GM19463 (cell line): ENCODE results near the gene CNTN6.
A peak's percentile ranks its signal among the peaks of the same experiment; 100 is the strongest.
"Not testable (repeated sequence)": the region's sequence is repeated elsewhere in the genome, so short reads cannot be mapped to it uniquely, and the experiment has no call there.

Experiments used
- ATAC-seq: cut with Tn5 transposase; IDR thresholded peaks from one replicate; pipeline ENCODE4 v1.9.1; 2021; ENCODE audit warnings: mild to moderate bottlenecking, moderate library complexity; ENCODE audit not compliant: unreplicated experiment

Gene CNTN6

DNA sequence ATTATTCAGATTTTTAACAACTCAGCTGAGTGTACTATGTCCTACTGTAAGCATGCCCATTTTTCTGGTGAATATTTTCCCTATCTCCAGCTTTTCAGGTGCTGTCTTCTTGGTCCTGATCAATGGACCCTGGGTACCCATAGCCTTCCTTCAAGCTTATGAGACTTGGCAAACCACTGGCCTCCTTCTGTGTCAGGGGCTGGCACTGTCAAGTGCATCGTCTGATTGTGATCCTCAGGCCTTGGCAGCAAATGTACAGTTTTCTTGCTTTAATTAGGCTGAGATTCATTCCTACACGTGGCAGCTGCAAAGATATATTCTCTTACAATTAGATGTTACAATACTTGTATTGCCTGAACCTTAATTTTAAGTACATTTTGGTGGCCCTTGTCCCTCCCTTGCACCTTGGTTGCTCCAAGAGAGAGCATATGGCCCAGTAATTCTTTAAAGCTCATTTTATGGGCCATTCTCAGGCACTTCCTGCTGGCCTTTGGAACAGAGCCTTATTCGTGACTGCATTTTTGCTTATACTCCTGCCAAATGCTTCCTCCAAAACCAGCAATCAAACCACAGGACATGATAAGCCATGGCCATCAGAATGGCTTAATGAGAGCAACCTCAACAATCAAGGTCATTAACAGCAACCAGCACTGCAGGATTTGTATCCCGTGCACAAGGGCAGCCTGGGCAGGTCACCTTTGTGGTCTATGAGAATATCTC is 179.9 kb downstream of the CNTN6 start:
- no peak for ATAC-seq

- ATAC-seq = no peak
Observed at GRCh38 chr3:1275495-1275894, 182.7 kb downstream of the CNTN6 start.

- ATAC-seq = no peak
Observed at GRCh38 chr3:1287815-1288214, 195.0 kb downstream of the CNTN6 start.

GRCh38 chr3:1288805-1289494 is 196.1 kb downstream of the CNTN6 start:
- ATAC-seq = no peak

DNA sequence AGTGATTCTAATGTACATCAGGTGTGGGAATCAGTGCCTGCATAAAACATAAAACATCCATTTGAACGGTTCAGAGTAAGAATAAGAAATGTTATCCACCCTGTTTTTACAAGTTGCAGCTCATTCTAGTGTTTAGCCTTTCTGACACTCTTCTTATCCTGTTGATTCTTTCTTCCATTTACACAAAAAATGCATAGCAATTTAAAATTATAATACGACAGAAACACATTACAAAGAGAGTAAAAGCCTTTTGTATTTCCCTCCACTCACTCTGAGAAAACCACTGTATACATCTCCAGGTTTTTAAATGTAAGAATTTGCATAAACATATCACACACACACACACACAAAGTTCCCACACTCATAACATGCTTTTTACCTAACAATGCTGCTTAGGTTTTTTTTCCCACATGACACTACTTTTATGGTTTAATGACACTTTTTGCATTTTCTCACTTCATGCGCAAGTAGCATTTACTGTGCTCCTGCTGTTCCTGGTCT is 199.8 kb downstream of the CNTN6 start:
- no peak for ATAC-seq

GRCh38 chr3:1294586-1294985 is 201.8 kb downstream of the CNTN6 start:
- no peak for ATAC-seq

GRCh38 chr3:1318296-1319005 is 225.6 kb downstream of the CNTN6 start:
- no peak for ATAC-seq

- no peak for ATAC-seq
Observed at GRCh38 chr3:1326546-1326945, 233.7 kb downstream of the CNTN6 start.

DNA sequence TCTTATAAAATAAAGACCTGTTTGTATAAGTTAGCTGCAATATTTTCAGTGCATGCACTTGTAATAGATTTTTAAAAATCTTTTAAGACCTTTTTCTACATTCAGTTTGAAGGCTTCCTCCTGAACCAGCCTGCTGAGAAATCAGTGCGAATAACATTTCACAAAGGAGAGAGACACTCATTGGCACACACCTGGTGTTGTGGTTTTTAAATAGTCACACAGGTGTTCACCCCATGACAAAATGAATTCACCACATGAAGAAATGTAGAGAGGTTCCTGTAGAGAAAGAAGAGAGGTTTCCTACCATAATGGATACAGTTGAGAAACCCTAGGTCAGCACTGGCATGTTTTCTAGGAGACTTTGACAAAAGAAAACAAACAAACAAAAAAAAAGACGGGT is 237.3 kb downstream of the CNTN6 start:
- ATAC-seq = no peak

DNA sequence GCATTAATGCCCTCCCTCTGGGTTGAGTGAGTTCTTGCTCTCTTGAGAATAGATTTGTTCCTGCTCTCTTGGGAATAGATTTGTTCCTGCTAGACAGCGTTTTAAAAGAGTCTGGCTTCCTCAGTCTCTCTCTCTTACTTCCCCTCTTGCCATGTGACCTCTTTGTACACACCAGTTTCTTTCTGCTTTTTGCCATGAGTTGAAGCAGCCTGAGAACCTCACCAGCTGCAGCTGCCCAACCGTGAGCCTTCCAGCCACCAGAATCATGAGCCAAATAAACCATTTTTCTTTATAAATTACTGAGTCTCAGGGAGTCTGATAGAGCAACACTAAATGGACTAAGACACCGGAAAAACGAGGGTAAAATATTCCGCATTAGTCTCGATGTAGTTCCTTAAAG is 253.6 kb downstream of the CNTN6 start:
- ATAC-seq = no peak

- no peak for ATAC-seq
Observed at GRCh38 chr3:1348547-1348946, 255.7 kb downstream of the CNTN6 start.

- ATAC-seq = no peak
Observed at GRCh38 chr3:1350885-1351284, 258.1 kb downstream of the CNTN6 start.

- ATAC-seq = no peak
Observed at GRCh38 chr3:1355691-1356090, 262.9 kb downstream of the CNTN6 start.

GRCh38 chr3:1356101-1356500 is 263.3 kb downstream of the CNTN6 start:
- ATAC-seq = no peak

DNA sequence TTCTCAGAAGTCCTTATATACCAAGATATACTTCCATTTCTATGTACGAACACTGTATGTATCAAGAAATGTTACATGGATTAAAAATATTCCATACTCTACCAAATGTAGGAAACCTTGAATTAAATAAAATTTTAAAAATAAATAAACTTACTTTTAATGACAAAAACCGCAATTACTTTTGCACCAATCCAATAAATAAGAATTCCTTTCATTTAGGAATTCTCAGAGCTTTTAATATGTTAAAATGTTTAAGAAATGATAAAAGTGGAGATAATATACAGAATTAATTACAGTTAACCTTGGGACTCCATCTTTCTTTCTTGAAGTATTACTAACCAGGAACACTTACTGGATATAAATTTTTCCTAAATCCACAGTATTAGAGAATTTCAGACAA is 272.7 kb downstream of the CNTN6 start:
- ATAC-seq = no peak

DNA sequence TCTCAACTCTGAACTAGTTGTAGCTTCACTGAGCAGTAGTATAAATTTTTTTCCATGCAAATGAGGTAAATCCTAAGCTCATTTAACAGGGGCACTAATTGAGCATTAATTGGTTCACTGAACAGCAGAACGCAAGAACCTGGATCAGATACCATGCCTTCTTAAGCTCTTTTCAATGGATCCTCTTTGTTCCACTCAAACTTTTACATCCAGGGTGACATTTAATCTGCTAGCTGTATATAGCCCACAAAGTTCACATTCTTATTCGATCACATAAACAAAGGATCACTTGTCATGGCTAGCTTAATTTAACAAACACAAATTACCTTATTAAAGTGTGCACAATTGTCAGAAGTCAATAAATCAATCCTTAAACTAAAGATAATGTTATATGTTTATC is 281.6 kb downstream of the CNTN6 start:
- ATAC-seq = no peak

GRCh38 chr3:1375145-1375544 is 282.3 kb downstream of the CNTN6 start:
- no peak for ATAC-seq

DNA sequence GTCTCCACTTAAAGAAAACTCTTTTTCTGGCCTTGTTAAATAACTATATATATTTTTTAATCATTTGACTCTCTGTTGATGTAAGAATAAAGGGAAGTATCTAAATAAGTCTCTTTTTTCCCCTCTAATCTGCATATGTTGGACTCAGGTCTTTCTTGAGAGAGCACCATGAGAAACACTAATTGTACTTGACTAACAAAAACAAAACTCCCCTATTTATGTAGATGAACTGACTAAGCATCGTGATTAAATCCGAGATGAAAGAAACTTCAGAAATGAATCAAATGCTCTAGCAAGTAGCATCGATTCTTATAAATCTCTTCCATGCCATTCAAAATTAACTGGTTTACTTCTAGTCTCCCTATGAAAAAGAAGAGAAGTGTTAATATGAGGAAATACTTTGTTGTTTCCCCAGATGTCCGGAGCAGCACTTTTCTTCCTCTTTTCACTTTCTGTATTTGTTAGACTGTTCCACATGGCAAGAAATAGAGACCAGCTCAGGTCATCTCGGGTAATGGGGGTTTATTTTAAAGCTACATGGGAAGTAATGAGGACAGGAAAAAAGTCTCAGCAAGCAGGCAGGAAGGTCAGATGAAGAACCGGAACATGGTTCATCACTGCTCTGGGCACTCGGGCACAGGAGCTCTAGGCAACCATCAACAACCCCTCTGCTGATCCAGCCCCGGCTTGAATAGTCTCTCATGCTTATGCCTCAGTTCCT is 288.3 kb downstream of the CNTN6 start:
- peak; percentile 72 for ATAC-seq

GRCh38 chr3:1381647-1382036 is 288.8 kb downstream of the CNTN6 start:
- ATAC-seq = peak; percentile 23

DNA sequence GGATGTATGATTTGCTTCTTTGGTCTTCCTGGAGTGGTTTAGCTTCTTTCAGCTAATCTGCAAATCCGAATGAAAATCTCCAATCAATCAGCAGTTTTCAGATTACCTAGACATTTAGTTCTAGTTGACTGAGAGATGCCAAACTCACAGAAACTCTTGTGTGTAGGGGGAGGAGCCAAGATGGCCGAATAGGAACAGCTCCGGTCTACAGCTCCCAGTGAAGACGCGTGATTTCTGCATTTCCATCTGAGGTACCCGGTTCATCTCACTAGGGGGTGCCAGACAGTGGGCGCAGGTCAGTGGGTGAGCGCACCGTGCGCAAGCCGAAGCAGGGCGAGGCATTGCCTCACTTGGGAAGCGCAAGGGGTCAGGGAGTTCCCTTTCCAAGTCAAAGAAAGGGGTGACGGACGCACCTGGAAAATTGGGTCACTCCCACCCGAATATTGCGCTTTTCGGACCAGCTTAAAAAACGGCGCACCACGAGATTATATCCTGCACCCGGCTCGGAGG is 294.6 kb downstream of the CNTN6 start:
- not testable (repeated sequence) for ATAC-seq

DNA sequence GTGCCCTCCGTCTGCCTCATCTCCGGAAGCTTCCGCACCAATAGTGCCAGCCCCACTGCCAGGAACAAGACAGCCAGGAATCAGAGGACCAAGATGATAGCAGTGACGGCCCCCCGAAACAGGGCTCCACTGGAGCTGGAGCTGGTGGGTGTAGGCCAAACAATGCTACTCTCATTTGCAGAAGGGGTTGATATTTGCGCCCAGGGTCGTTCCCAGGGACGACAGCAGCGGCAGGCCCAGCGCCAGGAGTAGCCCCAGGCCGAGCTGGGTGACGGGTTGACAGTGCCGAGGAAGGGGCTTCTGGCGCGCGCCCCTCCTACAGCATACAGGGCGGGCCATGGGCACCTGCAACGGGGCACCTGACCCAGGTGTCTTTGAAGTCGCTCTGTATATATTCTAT is 301.4 kb downstream of the CNTN6 start:
- ATAC-seq = no peak
